B cell (primary cell): Measurements from ENCODE around the gene IGF1R.

Experiments
- EZH2 ChIP-seq: IDR thresholded peaks from 2 replicates; pipeline ENCODE4 v1.6.1; 2012; ENCODE audit warnings: borderline replicate concordance, low read depth, mild to moderate bottlenecking, moderate library complexity, low read length; ENCODE audit not compliant: insufficient read depth, poor library complexity, severe bottlenecking
- TF ChIP-seq, protein P1 (sequence below): fragments of 200-600 bp; IDR thresholded peaks from one replicate; pipeline ENCODE4 v1.8.0; 2022; ENCODE audit warnings: antibody characterized with exemption, mild to moderate bottlenecking

DNA sequence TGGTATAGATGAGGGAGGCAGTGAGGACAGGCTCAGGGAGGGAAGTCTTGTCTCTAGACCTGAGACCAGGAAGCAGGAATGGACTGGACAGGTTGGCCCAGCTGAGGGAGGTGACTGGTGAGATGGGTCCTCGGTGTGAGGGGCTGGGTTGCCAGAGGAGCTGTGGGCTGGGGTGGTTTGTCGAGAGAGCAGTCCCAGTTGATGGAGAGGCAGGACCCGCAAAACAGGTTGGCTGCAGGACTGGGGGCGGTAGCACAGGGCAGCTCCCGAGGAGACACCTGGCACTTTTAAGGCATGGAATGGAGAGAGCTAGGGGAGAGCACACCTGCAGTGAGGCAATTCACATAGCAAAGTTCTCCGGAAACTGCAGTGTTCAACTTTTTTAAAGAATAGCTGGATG, 14.7 kb downstream of the IGF1R start:
- TF ChIP-seq, protein P1, sequence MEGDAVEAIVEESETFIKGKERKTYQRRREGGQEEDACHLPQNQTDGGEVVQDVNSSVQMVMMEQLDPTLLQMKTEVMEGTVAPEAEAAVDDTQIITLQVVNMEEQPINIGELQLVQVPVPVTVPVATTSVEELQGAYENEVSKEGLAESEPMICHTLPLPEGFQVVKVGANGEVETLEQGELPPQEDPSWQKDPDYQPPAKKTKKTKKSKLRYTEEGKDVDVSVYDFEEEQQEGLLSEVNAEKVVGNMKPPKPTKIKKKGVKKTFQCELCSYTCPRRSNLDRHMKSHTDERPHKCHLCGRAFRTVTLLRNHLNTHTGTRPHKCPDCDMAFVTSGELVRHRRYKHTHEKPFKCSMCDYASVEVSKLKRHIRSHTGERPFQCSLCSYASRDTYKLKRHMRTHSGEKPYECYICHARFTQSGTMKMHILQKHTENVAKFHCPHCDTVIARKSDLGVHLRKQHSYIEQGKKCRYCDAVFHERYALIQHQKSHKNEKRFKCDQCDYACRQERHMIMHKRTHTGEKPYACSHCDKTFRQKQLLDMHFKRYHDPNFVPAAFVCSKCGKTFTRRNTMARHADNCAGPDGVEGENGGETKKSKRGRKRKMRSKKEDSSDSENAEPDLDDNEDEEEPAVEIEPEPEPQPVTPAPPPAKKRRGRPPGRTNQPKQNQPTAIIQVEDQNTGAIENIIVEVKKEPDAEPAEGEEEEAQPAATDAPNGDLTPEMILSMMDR = no peak
- no peak for TF ChIP-seq EZH2
